ENCODE measurements around the gene STARD10. TPM values are rescaled to one million over a fixed set of nuclear protein-coding genes. Genes with fewer than 3 reads are reported as not detected.

STARD10 gene
- total and polyA plus RNA-seq, 8 donors, result 99.5 to 366 (median 164) TPM

GRCh38 chr11:72747289-72747855, 46.5 kb downstream of the STARD10 start:
- DNase-seq (peak in 1 of 6 donors; percentile 36), ATAC-seq (no peak), FAIRE-seq (no peak)
- H3K36me3 ChIP-seq, result no peaks in the 10 kb centered on the region
- no peaks in the 10 kb centered on the region for H3K27me3 ChIP-seq
- intact Hi-C loops (cut with DNase I), result no loop called here
- H3K9me3 ChIP-seq, result no peaks in the 10 kb centered on the region
- WGBS, 2 donors, result 94 to 96% methylated on average over 6 of the region's 6 CpGs
- no peak overlapping the region for H3K27ac ChIP-seq
- no peak overlapping the region for H3K4me3 ChIP-seq
- TF ChIP-seq, protein P1, sequence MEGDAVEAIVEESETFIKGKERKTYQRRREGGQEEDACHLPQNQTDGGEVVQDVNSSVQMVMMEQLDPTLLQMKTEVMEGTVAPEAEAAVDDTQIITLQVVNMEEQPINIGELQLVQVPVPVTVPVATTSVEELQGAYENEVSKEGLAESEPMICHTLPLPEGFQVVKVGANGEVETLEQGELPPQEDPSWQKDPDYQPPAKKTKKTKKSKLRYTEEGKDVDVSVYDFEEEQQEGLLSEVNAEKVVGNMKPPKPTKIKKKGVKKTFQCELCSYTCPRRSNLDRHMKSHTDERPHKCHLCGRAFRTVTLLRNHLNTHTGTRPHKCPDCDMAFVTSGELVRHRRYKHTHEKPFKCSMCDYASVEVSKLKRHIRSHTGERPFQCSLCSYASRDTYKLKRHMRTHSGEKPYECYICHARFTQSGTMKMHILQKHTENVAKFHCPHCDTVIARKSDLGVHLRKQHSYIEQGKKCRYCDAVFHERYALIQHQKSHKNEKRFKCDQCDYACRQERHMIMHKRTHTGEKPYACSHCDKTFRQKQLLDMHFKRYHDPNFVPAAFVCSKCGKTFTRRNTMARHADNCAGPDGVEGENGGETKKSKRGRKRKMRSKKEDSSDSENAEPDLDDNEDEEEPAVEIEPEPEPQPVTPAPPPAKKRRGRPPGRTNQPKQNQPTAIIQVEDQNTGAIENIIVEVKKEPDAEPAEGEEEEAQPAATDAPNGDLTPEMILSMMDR (IDR thresholded peaks at IDR 0.05), result no peak
- H3K4me1 ChIP-seq, result no peaks in the 10 kb centered on the region

DNA sequence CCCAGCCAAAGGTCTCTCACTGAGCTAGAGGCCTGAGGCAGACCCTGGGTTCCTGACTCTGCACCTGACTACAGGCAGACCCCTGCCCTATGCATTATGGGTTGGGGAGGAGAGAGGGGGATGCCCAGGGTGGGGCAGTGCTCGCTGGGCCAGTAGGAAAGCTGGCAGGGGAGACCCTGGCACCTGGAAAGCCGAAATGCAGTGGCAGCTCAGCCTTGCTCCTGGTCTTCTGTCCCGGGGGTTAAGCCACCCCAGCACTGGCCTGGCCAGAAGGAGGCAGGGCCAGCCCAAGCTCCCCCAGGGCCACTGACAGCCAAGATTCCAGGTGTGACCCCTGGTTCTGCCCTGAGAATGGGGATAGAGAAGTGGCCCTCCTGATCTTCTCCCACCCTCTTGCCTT, 47.0 kb downstream of the STARD10 start:
- Histone ChIP-seq H3K9me3 (no peaks in the 10 kb centered on the region), H3K27ac (no peak overlapping the region), H3K4me3 (no peak overlapping the region), H3K27me3 (no peaks in the 10 kb centered on the region), H3K4me1 (no peaks in the 10 kb centered on the region), H3K36me3 (no peaks in the 10 kb centered on the region)
- WGBS, 2 donors, result 83 to 84% methylated on average over 3 of the region's 3 CpGs
- TF ChIP-seq, protein P1 (IDR thresholded peaks at IDR 0.05), result no peak
- intact Hi-C loops (cut with DNase I), result no loop called here
- no peak for ATAC-seq
- FAIRE-seq, result no peak
- peak in 1 of 6 donors; percentile 40 for DNase-seq

- intact Hi-C loops (cut with DNase I), result no loop called here
- no peak overlapping the region for H3K27ac ChIP-seq
- TF ChIP-seq, protein P1 (IDR thresholded peaks at IDR 0.05), result no peak
- FAIRE-seq (no peak), ATAC-seq (no peak), DNase-seq (peak in 1 of 6 donors; percentile 43)
- H3K36me3 ChIP-seq, result no peaks in the 10 kb centered on the region
- no peaks in the 10 kb centered on the region for H3K4me1 ChIP-seq
- no peaks in the 10 kb centered on the region for H3K9me3 ChIP-seq
- H3K4me3 ChIP-seq, result no peak overlapping the region
- 82 to 84% methylated on average over 11 of the region's 11 CpGs for WGBS, 2 donors
- H3K27me3 ChIP-seq, result no peaks in the 10 kb centered on the region
Observed at GRCh38 chr11:72745925-72746550, 47.8 kb downstream of the STARD10 start.

DNA sequence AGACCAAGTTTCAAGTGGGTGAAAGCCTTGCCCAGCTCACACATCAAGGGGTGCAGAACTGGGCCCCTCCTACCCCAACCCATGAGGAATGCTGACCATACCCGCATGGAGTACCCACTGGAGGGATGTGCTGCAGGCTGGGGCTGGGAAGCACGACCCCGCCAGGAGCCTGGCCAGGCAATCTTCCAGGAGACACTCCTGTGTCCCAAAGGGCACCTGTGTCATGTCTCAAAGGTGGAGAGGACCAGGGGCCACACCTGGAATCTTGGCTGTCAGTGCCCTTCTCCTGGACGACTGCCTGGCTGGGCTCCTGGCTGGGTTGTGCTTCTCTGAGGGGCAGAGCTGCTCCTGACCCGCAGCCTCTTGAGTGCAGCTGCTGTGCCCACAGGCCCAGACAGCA, 48.3 kb downstream of the STARD10 start:
- Histone ChIP-seq H3K27ac (no peak overlapping the region), H3K4me1 (no peaks in the 10 kb centered on the region), H3K27me3 (no peaks in the 10 kb centered on the region), H3K9me3 (no peaks in the 10 kb centered on the region), H3K4me3 (no peak overlapping the region), H3K36me3 (no peaks in the 10 kb centered on the region)
- intact Hi-C loops (cut with DNase I), result no loop called here
- ATAC-seq (no peak), FAIRE-seq (no peak), DNase-seq (peak in 2 of 6 donors; percentile 20 to 49)
- WGBS, 2 donors, result 80 to 81% methylated on average over 5 of the region's 5 CpGs
- TF ChIP-seq, protein P1 (IDR thresholded peaks at IDR 0.05), result no peak

DNA sequence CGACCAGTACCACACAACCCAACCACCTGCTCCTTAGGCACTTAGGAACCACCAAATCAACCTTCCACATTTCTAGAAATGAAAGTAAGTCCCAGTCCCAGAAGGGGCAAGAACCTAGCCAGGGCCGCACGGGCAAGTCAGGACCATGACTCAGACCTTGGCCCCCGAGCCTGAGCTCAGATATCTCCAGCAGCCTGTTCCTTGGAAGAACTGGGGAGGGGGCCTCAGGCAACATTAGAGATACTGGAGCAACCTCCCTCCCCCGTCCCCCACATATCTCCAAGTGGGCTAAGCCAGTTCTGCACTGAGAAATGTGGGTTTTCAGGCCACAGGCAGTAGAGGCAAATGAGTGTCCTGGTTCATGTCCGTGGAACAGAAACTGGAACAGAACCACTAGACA, 49.4 kb downstream of the STARD10 start:
- ATAC-seq (no peak), DNase-seq (peak in 1 of 6 donors; percentile 19), FAIRE-seq (no peak)
- no peaks in the 10 kb centered on the region for H3K9me3 ChIP-seq
- H3K4me3 ChIP-seq, result no peak overlapping the region
- TF ChIP-seq, protein P1 (IDR thresholded peaks at IDR 0.05), result no peak
- no peak overlapping the region for H3K27ac ChIP-seq
- no peaks in the 10 kb centered on the region for H3K36me3 ChIP-seq
- intact Hi-C loops (cut with DNase I), result no loop called here
- H3K4me1 ChIP-seq, result no peaks in the 10 kb centered on the region
- 85 to 98% methylated on average over 6 of the region's 6 CpGs for WGBS, 2 donors
- H3K27me3 ChIP-seq, result no peaks in the 10 kb centered on the region

Data from pancreas (tissue), 10 donors.